GM18526 (cell line): Measurements from ENCODE around the gene DOK6.

Source experiments
- POLR2A ChIP-seq: IDR thresholded peaks from 3 replicates; pipeline ENCODE4 v1.6.1; 2011; ENCODE audit not compliant: insufficient read length; ENCODE audit errors: extremely low read depth

DOK6 gene

GRCh38 chr18:69491576-69491975 is 90.9 kb downstream of the DOK6 start:
- TF ChIP-seq POLR2A: no peak

- no peak for TF ChIP-seq POLR2A
These were observed 92.2 kb downstream of the DOK6 start for GRCh38 chr18:69492861-69493260.

- no peak for TF ChIP-seq POLR2A
These were observed 94.2 kb downstream of the DOK6 start for GRCh38 chr18:69494841-69495240.

GRCh38 chr18:69495338-69495737 is 94.7 kb downstream of the DOK6 start:
- TF ChIP-seq POLR2A: no peak

GRCh38 chr18:69495841-69496533 is 95.3 kb downstream of the DOK6 start:
- TF ChIP-seq POLR2A: no peak

GRCh38 chr18:69518989-69519388 is 118.3 kb downstream of the DOK6 start:
- no peak for TF ChIP-seq POLR2A

- no peak for TF ChIP-seq POLR2A
These were observed 122.9 kb downstream of the DOK6 start for GRCh38 chr18:69523582-69523981.

- no peak for TF ChIP-seq POLR2A
These were observed 127.7 kb downstream of the DOK6 start for GRCh38 chr18:69528435-69528834.

GRCh38 chr18:69529151-69529550 is 128.5 kb downstream of the DOK6 start:
- TF ChIP-seq POLR2A: no peak

- TF ChIP-seq POLR2A: no peak
These were observed 131.3 kb downstream of the DOK6 start for GRCh38 chr18:69531973-69532372.

- no peak for TF ChIP-seq POLR2A
These were observed 136.5 kb downstream of the DOK6 start for GRCh38 chr18:69537183-69537582.

GRCh38 chr18:69538849-69539248 is 138.2 kb downstream of the DOK6 start:
- TF ChIP-seq POLR2A: no peak

GRCh38 chr18:69539404-69539803 is 138.7 kb downstream of the DOK6 start:
- no peak for TF ChIP-seq POLR2A

GRCh38 chr18:69556228-69556627 is 155.5 kb downstream of the DOK6 start:
- no peak for TF ChIP-seq POLR2A

GRCh38 chr18:69557282-69557681 is 156.6 kb downstream of the DOK6 start:
- TF ChIP-seq POLR2A: no peak

- no peak for TF ChIP-seq POLR2A
These were observed 157.4 kb downstream of the DOK6 start for GRCh38 chr18:69558052-69558451.

GRCh38 chr18:69559604-69560003 is 158.9 kb downstream of the DOK6 start:
- no peak for TF ChIP-seq POLR2A
